Dedifferentiated amniotic fluid mesenchymal stem cell (primary cell): ENCODE data around the gene CRB3.
"Not testable (repeated sequence)": the region's sequence is repeated elsewhere in the genome, so short reads cannot be mapped to it uniquely, and the experiment has no call there.

Source experiments
- DNase-seq: peaks from one replicate; pipeline ENCODE4 v3.0.0-alpha.2; 2016; ENCODE audit errors: extremely low spot score

The CRB3 gene

GRCh38 chr19:6491802-6492592 lies 27.9 kb downstream of the CRB3 start:
- DNase-seq: no peak

DNA sequence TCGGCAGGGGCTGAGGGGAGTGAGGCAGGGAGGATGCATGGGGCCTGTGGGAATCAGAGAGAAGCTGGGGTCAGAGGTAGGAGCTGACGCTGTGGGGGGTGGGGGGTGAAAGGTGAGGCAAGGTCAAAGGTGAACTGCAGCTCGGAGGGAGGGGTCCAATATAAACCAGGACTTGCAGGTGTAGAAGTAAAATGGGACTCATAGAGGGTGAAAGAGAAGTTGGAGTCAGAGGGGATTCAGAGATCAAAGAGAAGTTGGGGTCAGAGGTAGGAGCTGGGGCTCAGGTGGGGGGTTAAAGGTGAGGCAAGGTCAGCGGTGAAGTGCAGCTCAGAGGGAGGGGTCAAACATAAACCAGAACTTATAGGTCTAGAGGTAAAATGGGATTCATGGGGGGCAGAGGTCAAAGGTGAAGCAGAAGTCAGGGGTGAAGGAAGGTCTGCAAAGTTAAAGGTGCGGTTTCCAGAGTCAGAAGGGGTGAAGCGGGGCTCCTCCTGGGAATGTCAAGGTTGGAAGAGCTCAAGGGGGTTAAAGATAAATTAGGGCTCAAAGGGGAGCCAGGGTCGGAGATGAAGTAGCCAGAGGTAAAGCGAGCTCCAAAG lies 30.5 kb downstream of the CRB3 start:
- DNase-seq: no peak

GRCh38 chr19:6495947-6496346 lies 31.9 kb downstream of the CRB3 start:
- no peak for DNase-seq

DNA sequence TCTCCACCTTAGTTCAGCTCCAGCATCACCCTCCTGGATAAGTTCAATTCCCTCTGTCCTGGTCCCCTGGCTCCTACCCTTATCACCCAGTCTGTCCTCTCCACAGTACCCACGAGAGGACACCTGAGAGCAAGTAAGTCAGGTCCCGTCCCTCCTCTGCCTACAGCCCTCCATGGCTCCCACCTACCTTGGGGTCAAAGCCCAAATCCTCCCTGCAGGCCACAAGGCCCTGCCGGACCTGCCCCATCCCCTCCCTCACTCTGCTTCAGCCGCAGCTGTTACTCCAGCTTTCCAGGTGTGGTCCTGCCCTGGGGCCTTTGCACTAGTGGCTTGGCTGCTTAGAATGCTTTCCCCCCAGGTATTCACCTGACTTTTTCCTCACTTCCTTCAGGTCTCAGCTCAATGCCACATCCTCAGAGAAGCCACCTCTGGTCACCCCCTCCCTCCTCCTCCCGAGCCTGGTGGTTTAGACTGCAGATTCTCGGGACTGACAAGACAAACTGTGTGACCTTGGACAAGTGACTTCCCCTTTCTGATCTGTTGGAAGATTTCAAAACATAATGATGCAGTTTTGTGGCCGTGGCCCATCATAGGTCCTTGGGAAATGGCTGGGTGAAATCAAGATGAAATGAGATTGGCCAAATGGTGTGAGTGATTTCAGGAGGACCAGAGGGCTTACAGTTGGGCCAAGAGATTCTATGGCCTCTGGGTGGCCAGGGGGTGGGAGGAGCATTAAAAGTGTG lies 34.4 kb downstream of the CRB3 start:
- DNase-seq: no peak

GRCh38 chr19:6499052-6499790 lies 35.1 kb downstream of the CRB3 start:
- no peak for DNase-seq

GRCh38 chr19:6500837-6501739 lies 37.0 kb downstream of the CRB3 start:
- DNase-seq: no peak

GRCh38 chr19:6501740-6502648 lies 37.9 kb downstream of the CRB3 start, which contains the start of gene TUBB4A:
Gene TUBB4A (minus strand): TSS chr19:6502309. CDS start chr19:6502212, 97 bp downstream.
- DNase-seq: no peak

DNA sequence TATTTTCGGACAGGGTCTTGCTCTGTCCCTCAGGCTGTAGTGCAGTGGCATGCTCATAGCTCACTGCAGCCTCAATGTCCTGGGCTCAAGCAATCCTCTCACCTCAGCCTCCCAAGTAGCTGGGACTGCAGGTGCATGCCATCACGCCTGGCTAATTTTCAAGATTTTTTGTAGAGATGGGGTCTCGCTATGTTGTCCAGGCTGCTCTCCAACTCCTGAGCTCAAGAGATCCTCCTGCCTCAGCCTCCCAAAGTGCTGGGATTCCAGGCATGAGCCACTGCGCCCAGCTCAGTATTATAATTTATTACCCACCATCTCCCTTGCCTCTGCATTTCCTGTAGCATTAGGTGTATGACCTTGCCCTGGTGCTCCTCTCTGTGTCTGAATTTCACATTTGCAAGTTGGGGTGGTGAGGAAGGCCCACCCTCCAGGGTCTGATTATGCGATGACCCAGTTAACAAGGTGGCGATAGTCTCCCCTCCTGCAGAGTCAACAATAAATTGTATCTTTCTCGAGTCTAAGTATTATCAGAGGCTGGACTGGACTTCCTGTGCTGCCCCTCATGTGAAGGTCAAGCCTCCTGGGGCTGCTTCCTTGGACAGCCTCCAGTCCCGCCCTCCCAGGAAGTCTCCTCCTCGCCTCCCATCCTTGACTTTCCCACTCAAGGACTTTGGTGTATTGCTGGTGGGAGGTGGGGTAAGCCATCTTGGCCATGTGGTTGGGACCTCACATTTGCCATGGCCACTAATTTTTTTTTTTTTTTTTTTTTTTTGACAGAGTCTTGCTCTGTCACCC lies 39.5 kb downstream of the CRB3 start:
- DNase-seq: no peak

- DNase-seq: not testable (repeated sequence)
These were observed 44.1 kb downstream of the CRB3 start for GRCh38 chr19:6508028-6508771.

- DNase-seq: no peak
These were observed 45.3 kb downstream of the CRB3 start for GRCh38 chr19:6509118-6509971.

GRCh38 chr19:6510618-6511017 lies 46.5 kb downstream of the CRB3 start:
- no peak for DNase-seq

GRCh38 chr19:6514089-6514488 lies 50.0 kb downstream of the CRB3 start:
- no peak for DNase-seq

DNA sequence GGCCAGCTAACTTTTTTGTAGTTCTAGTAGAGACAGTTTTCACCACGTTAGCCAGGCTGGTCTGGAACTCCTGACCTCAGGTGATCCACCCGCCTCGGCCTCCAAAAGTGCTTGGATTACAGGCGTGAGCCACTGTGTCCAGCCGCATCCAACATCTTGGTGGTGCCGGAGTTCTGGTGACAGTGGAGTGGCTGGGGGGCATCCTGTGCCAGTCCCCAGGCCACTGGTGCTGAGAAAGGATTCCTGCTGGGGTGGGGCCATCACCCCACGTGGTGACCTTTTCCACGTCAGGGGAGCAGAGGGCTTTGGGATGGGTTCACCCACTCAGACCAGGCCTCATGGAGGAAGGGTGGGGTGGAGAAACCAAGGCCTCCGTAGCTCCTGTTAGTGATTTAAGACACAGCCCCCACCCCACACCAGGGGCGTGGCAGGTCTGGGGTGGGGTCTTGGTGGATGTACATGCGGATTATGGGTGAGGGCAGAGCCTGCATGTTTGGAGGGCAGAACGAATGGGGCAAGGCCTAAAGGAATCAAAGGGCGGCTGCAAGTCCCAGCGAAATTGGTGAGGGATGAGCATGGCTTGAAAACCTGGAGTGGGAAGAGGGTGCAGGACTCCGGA lies 51.0 kb downstream of the CRB3 start:
- no peak for DNase-seq

- DNase-seq: peak; percentile 87
These were observed 52.1 kb downstream of the CRB3 start for GRCh38 chr19:6516018-6516658.
